ENCODE results near the gene PTPN20. TPM values are rescaled to one million over a fixed set of nuclear protein-coding genes. Genes with fewer than 3 reads are reported as not detected.

Gene PTPN20
- total RNA-seq, 1 experiment from 2014 or later: 9.5 TPM

GRCh38 chr10:47022311-47023131, 111.3 kb downstream of the PTPN20 start:
- no peaks in the 10 kb centered on the region for H3K27me3 ChIP-seq (ENCODE audit: control insufficient read depth, insufficient read depth, low read length)
- ATAC-seq: peak; percentile 16; the same call in 1 of the 2 replicates
- TF ChIP-seq REST (IDR thresholded peaks at IDR 0.05; ENCODE audit: insufficient read depth in 1 of 2, low read depth in 2 of 2, low read length in 1 of 2) (no peak), CTCF (IDR thresholded peaks at IDR 0.05) (no peak), TCF7L2 (IDR thresholded peaks at IDR 0.05; ENCODE audit: low read depth, low read length) (no peak), POLR2AphosphoS5 (IDR thresholded peaks at IDR 0.05; ENCODE audit: low read depth, low read length) (no peak), SIN3A (IDR thresholded peaks at IDR 0.05; ENCODE audit: borderline replicate concordance, insufficient read depth, low read depth, low read length) (no peak)
- CTCF ChIA-PET: interaction anchor here (1.0 kb wide), 1 partner anchor 319 kb away, joined by 3 read pairs; no protein-coding TSS in a partner anchor
- intact Hi-C loops (cut with micrococcal nuclease; ENCODE audit: unreplicated experiment): no loop called here
- no TSS peak for BruUV-seq (replicated peaks)
- no peaks in the 10 kb centered on the region for H3K4me1 ChIP-seq (ENCODE audit: control insufficient read depth, insufficient read depth, low read length)
- H3K9me3 ChIP-seq (ENCODE audit: control insufficient read depth, insufficient read depth, low read depth, low read length): no peaks in the 10 kb centered on the region
- no peak for DNase-seq (ENCODE audit: low read depth, low spot score)
- H3K27ac ChIP-seq (ENCODE audit: low read length): no peak overlapping the region
- in situ Hi-C loops (cut with HindIII; ENCODE audit: low pct_unique_long_range_greater_than_20kb, low sequenced_read_pairs): no loop called here
- no peaks in the 10 kb centered on the region for H3K36me3 ChIP-seq (ENCODE audit: control insufficient read depth, insufficient read depth, low read length)
- POLR2A ChIA-PET: no interaction called here
- no peak overlapping the region for H3K4me3 ChIP-seq (ENCODE audit: low read depth in 2 of 2, low read length in 2 of 2)

- intact Hi-C loops (cut with micrococcal nuclease; ENCODE audit: unreplicated experiment): loop anchor here (2.0 kb wide), 1 partner anchor 289 kb away; no protein-coding TSS in a partner anchor
- no peak for ATAC-seq
- CTCF ChIA-PET: no interaction called here
These were observed 112.2 kb downstream of the PTPN20 start for GRCh38 chr10:47023237-47024045.

More at GRCh38 chr10:47023237-47024045, 112.2 kb downstream of the PTPN20 start:
- in situ Hi-C loops (cut with HindIII; ENCODE audit: low pct_unique_long_range_greater_than_20kb, low sequenced_read_pairs): no loop called here
- Histone ChIP-seq H3K27me3 (ENCODE audit: control insufficient read depth, insufficient read depth, low read length) (no peaks in the 10 kb centered on the region), H3K4me1 (ENCODE audit: control insufficient read depth, insufficient read depth, low read length) (no peaks in the 10 kb centered on the region), H3K27ac (ENCODE audit: low read length) (no peak overlapping the region), H3K9me3 (ENCODE audit: control insufficient read depth, insufficient read depth, low read depth, low read length) (no peaks in the 10 kb centered on the region), H3K4me3 (ENCODE audit: low read depth in 2 of 2, low read length in 2 of 2) (no peak overlapping the region), H3K36me3 (ENCODE audit: control insufficient read depth, insufficient read depth, low read length) (no peaks in the 10 kb centered on the region)
- no peak for DNase-seq (ENCODE audit: low read depth, low spot score)
- TF ChIP-seq SIN3A (IDR thresholded peaks at IDR 0.05; ENCODE audit: borderline replicate concordance, insufficient read depth, low read depth, low read length): no peak
- TF ChIP-seq CTCF (IDR thresholded peaks at IDR 0.05): no peak
- no peak for TF ChIP-seq POLR2AphosphoS5 (IDR thresholded peaks at IDR 0.05; ENCODE audit: low read depth, low read length)
- no peak for TF ChIP-seq REST (IDR thresholded peaks at IDR 0.05; ENCODE audit: insufficient read depth in 1 of 2, low read depth in 2 of 2, low read length in 1 of 2)
- no peak for TF ChIP-seq TCF7L2 (IDR thresholded peaks at IDR 0.05; ENCODE audit: low read depth, low read length)
- POLR2A ChIA-PET: no interaction called here
- no TSS peak for BruUV-seq (replicated peaks)

Data from Panc1 (cell line).